Motor neuron (in vitro differentiated cells): ENCODE data around the gene ANGEL1. TPM values are rescaled to one million over a fixed set of nuclear protein-coding genes. Genes with fewer than 3 reads are reported as not detected.

Source experiments
- ATAC-seq, 8 experiments: fragments of 200-7000 bp; cut with Tn5 transposase; replicated peaks in 6 of 8; 2 replicates each; pipeline ENCODE4 v1.8.0; 2021; ENCODE audit warnings: mild to moderate bottlenecking in 8 of 8, moderate library complexity in 8 of 8
- H3K27ac ChIP-seq, 2 donors: fragments of 250-450 bp; sonication (Bioruptor Pico); 2 replicates each; pipeline ENCODE4 v1.9.0; 2021; ENCODE audit warnings: antibody characterized with exemption in 2 of 2, mild to moderate bottlenecking in 2 of 2, moderate library complexity in 1 of 2
- H3K4me1 ChIP-seq, 2 donors: fragments of 250-450 bp; sonication (Bioruptor Pico); replicated peaks in 1 of 2; 2 replicates each; pipeline ENCODE4 v1.6.1; 2021; ENCODE audit warnings: antibody characterized with exemption in 2 of 2, mild to moderate bottlenecking in 2 of 2, moderate library complexity in 1 of 2
- H3K4me3 ChIP-seq, 5 donors: fragments of 250-450 bp; sonication (Bioruptor Pico); 2 replicates each; pipeline ENCODE4 v1.9.0; 2021; ENCODE audit warnings: antibody characterized with exemption in 5 of 5, mild to moderate bottlenecking in 5 of 5, moderate library complexity in 4 of 5
- WGBS, 10 experiments: fragments of 450-650 bp; shearing (Covaris generic); methylation state at CpG; one replicate each; pipeline ENCODE4 v1.0.0; 2022; 5-methylcytosine and 5-hydroxymethylcytosine counted together
- in situ Hi-C, 9 experiments: fragments of 400-800 bp; cut with MboI; loops; one replicate each; pipeline ENCODE4 v1.15.0; 2021; ENCODE audit warnings: low sequenced_read_pairs in 9 of 9, low pct_unique_long_range_greater_than_20kb in 2 of 9; ENCODE audit not compliant: unreplicated experiment in 9 of 9
- total RNA-seq, 8 experiments: library from RNA; unstranded; fragments of 300-600 nt; gene quantifications; 2 replicates each; pipeline versions ENCODE4 v1.2.3 to v1.2.4, GENCODE V29; 2022

The ANGEL1 gene
- total RNA-seq, 8 experiments from 2014 or later: 10.5 to 34.6 (median 13.3) TPM

GRCh38 chr14:76765461-76765931 lies 47.2 kb downstream of the ANGEL1 start:
- ATAC-seq: no peak
- Histone ChIP-seq H3K27ac (no peak overlapping the region), H3K4me1 (peaks cover 31 to 34% of the 10 kb centered on the region in 2 donors), H3K4me3 (no peak overlapping the region)
- in situ Hi-C loops: no loop called here
- WGBS, 10 experiments: 0 to 100% (median 70%) methylated on average over 1 to 3 of the region's 6 CpGs; no CpG with 5 or more reads in 3 of the 10 experiments

GRCh38 chr14:76763096-76764041 lies 49.3 kb downstream of the ANGEL1 start:
- H3K4me1 ChIP-seq: peaks cover 30 to 31% of the 10 kb centered on the region in 2 donors
- ATAC-seq: no peak
- in situ Hi-C loops: no loop called here
- no peak overlapping the region for H3K27ac ChIP-seq
- peak overlapping the region; percentile 63 to 97 (median 71) for H3K4me3 ChIP-seq
- WGBS, 10 experiments: 20 to 100% (median 77%) methylated on average over 1 to 12 of the region's 14 CpGs; no CpG with 5 or more reads in 1 of the 10 experiments

GRCh38 chr14:76762411-76763095 lies 50.1 kb downstream of the ANGEL1 start:
- H3K4me1 ChIP-seq: peaks cover 22 to 23% of the 10 kb centered on the region in 2 donors
- H3K27ac ChIP-seq: no peak overlapping the region
- WGBS, 10 experiments: 0 to 77% (median 20%) methylated on average over 1 to 8 of the region's 28 CpGs; no CpG with 5 or more reads in 4 of the 10 experiments
- in situ Hi-C loops: no loop called here
- peak overlapping the region; percentile 63 to 97 (median 71) for H3K4me3 ChIP-seq
- peak in 1 of 8 experiments; percentile 1 for ATAC-seq

- H3K27ac ChIP-seq: peak overlapping the region; percentile 68 to 76
- peak in 7 of 8 experiments; percentile 2 to 48 (median 38) for ATAC-seq
- WGBS, 10 experiments: 7% methylated on average over 3 of the region's 54 CpGs; no CpG with 5 or more reads in 9 of the 10 experiments
- peaks cover 18 to 21% of the 10 kb centered on the region in 2 donors for H3K4me1 ChIP-seq
- in situ Hi-C loops: no loop called here
- H3K4me3 ChIP-seq: peak overlapping the region; percentile 63 to 97 (median 71)
Measured at GRCh38 chr14:76761960-76762410, 50.7 kb downstream of the ANGEL1 start.

DNA sequence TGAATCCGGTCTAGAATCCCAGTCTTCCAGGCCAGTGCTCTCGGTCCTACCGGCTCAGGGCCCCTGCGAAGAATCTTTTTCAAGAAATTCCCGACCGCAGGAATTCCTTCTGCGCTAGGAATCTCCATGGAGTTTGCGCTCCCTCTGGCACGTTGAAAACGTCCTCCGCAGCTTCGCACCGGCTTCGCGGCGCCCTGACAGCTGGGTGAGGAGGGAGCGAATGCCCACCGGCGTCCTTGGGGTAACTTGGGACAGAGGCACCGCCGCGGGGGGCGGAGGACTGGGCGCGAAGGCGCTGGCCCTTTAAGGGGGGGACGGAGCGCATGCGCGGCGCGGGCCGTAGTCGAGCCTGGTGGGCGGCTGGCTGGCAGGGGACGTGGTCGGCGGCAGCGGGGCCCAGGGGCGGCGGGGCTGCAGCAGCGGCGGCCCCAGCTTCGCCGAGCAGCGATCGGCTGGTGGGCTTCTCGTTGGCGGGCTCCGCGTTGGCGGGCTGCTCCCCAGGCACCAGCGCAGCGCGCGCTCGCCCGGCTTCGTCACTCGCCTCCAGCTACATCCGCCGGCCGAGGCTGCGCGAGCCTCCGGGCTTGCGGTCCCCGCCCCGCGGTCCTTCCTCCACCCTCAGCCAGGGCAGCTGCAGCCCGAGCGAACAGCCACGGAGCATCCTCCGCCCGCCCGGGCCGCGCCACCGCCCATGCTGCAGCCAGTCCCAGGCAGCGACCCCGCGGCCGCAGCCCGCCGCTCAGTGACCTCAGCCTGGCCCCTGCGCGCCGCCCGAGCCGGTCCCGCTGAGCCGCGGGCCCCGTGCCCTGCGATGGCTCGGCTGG lies 51.3 kb downstream of the ANGEL1 start, which contains the start of gene VASH1:
VASH1 (plus strand) TSS at position 333 of the 824 bp plus-strand sequence. CDS start 1,354 bp downstream, outside the sequence.
- H3K4me3 ChIP-seq: peak within 1 kb of the TSS; percentile 63 to 97 (median 71)
- H3K4me1 ChIP-seq: peaks cover 18 to 21% of the 10 kb centered on the region in 2 donors
- WGBS, 10 experiments: 0 to 10% (median 1%) methylated on average over 1 to 13 of the region's 96 CpGs; no CpG with 5 or more reads in 7 of the 10 experiments
- in situ Hi-C loops: no loop called here
- peak within 1 kb of the TSS; percentile 68 to 76 for H3K27ac ChIP-seq
- peak; percentile 84 to 97 (median 87) for ATAC-seq

DNA sequence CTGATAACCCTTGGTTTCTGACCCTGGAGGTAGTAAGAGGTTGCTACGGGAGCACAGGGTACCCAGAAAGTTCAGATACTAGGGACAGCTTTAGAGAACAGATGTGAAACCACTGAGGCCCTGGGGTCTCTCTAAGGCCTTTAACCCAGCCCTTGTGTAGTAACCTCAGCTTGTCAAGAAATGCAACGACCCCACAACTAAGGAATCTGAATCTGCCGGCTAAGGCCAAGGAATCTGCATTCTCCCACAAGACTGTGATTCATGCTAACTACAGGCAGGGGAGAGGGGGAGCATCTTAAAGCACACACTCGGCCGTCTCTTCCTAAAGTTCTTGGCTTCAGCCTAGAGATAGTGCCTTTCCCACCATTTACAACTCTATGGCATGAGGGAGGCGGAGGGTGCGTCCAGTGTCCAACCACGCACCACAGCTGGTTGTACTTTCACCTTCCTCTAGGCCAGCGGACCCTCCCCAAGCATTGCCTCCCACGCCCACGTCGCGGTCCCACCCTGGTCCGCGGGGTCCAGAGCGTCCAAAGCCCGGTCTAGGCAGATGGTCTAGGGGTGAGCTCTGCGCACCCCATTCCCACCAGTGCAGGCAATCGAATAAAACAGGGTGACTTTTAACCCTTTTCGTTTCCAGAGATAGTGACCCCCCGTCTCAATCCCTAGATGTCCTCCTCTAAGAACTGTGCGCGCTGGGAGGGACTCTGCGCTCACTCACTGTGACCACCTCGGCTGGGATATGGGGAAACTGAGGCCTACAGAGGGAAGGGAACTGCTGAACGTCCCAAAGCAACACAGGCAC lies 52.1 kb downstream of the ANGEL1 start:
- H3K27ac ChIP-seq: no peak overlapping the region
- peak overlapping the region; percentile 63 to 97 (median 71) for H3K4me3 ChIP-seq
- ATAC-seq: no peak
- H3K4me1 ChIP-seq: peaks cover 18 to 21% of the 10 kb centered on the region in 2 donors
- in situ Hi-C loops: no loop called here
- 47 to 96% (median 63%) methylated on average over 2 to 8 of the region's 26 CpGs; no CpG with 5 or more reads in 4 of the 10 experiments for WGBS, 10 experiments

GRCh38 chr14:76759589-76759988 lies 53.1 kb downstream of the ANGEL1 start:
- no peak for ATAC-seq
- H3K4me1 ChIP-seq: peaks cover 18 to 21% of the 10 kb centered on the region in 2 donors
- in situ Hi-C loops: no loop called here
- WGBS, 10 experiments: 0 to 94% (median 71%) methylated on average over 1 to 4 of the region's 4 CpGs; no CpG with 5 or more reads in 2 of the 10 experiments
- H3K27ac ChIP-seq: no peak overlapping the region
- H3K4me3 ChIP-seq: no peak overlapping the region

- ATAC-seq: no peak
- Histone ChIP-seq H3K4me1 (no peaks in the 10 kb centered on the region), H3K4me3 (no peak overlapping the region), H3K27ac (no peak overlapping the region)
- WGBS, 10 experiments: 13 to 100% (median 76%) methylated on average over 1 to 6 of the region's 6 CpGs
- in situ Hi-C loops: no loop called here
Measured at GRCh38 chr14:76756371-76756750, 56.3 kb downstream of the ANGEL1 start.

- no peak overlapping the region for H3K27ac ChIP-seq
- 0 to 88% (median 60%) methylated on average over 1 to 5 of the region's 9 CpGs; no CpG with 5 or more reads in 2 of the 10 experiments for WGBS, 10 experiments
- peak in 1 of 8 experiments; percentile 21 for ATAC-seq
Measured at GRCh38 chr14:76755610-76756370, 56.9 kb downstream of the ANGEL1 start.

DNA sequence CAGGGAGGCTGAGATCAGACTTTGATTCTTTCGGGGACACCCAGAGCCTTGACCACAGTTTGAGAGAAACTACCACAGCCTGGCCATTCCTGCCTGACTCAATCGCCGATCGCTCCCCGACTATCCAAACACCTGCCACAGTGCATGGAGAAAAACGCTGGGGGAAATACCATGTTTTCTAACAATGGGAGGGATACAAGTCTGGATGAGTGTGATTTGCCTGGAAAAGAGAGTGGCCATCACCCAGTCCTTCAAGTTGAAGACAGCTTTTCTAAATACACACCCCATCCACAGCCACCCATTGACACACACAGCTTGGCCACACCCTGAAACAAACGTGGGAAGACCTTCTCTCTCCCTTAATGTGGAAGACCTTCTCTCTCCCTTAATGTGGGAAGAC lies 58.1 kb downstream of the ANGEL1 start:
- no peak overlapping the region for H3K27ac ChIP-seq
- no peak for ATAC-seq
- WGBS, 10 experiments: 0 to 100% (median 78%) methylated on average over 1 to 7 of the region's 7 CpGs; no CpG with 5 or more reads in 3 of the 10 experiments
- no peaks in the 10 kb centered on the region for H3K4me1 ChIP-seq
- H3K4me3 ChIP-seq: no peak overlapping the region
- in situ Hi-C loops: no loop called here

More at GRCh38 chr14:76755610-76756370, 56.9 kb downstream of the ANGEL1 start:
- H3K4me1 ChIP-seq: no peaks in the 10 kb centered on the region
- in situ Hi-C loops: no loop called here
- no peak overlapping the region for H3K4me3 ChIP-seq
